ENCODE data around the gene PPP6R1. TPM values are rescaled to one million over a fixed set of nuclear protein-coding genes. Genes with fewer than 3 reads are reported as not detected.

PPP6R1 gene
- total and polyA plus RNA-seq, 2 donors, result 36.0 to 48.5 TPM

DNA sequence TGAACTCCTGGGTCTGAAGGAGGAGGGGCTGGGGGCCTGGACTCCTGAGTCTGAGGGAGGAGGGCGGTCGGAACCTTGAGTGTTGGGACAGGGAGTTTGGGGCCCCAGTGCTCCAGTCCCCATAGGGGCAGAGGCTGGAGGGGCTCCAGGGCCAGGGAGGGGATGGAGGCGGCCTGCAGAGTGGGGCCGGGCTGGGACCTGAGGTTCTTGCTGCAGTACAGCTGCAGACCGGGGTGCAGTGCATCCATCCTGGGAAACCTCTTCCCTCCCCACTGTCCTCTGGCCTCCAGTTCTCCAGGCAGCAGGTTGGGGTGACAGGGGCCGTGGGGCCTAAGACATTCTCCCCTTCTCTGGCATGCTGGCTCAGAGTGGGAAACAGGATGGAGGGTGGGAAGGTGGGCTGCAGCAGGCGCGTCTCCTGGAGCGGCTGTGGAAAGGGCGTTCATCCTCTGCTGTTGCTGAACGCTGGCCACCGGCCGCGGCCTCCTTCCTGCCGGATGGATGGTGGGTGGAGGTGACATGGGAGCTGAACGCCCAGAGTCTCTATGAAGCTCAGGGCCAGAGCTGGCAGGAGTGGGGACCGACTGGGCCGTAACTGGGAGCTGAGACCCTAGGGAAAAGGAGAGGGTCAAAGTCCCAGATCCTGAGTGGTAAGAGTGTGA is 26.5 kb upstream of the PPP6R1 start:
- no peak for DNase-seq (ENCODE audit: low read depth in 6 of 9, low spot score in 9 of 9)
- Histone ChIP-seq H3K27me3 (ENCODE audit: control insufficient read depth in 2 of 2, insufficient read depth in 1 of 2, low read length in 1 of 2) (peaks cover 0 to 18% of the 10 kb centered on the region in 2 donors), H3K4me1 (ENCODE audit: control insufficient read depth in 2 of 2, insufficient read depth in 2 of 2, low read length in 2 of 2) (peaks cover 0 to 11% of the 10 kb centered on the region in 2 donors), H3K9me3 (ENCODE audit: control insufficient read depth in 2 of 2, insufficient read depth in 1 of 2, low read length in 1 of 2) (no peaks in the 10 kb centered on the region), H3K27ac (ENCODE audit: low read depth in 1 of 2, low read length in 1 of 2) (no peak overlapping the region), H3K4me3 (ENCODE audit: low read length in 2 of 2) (no peak overlapping the region), H3K36me3 (ENCODE audit: control insufficient read depth in 2 of 2, insufficient read depth in 2 of 2, low read length in 1 of 2) (no peaks in the 10 kb centered on the region)
- WGBS, result 94% methylated on average over 18 of the region's 18 CpGs

DNA sequence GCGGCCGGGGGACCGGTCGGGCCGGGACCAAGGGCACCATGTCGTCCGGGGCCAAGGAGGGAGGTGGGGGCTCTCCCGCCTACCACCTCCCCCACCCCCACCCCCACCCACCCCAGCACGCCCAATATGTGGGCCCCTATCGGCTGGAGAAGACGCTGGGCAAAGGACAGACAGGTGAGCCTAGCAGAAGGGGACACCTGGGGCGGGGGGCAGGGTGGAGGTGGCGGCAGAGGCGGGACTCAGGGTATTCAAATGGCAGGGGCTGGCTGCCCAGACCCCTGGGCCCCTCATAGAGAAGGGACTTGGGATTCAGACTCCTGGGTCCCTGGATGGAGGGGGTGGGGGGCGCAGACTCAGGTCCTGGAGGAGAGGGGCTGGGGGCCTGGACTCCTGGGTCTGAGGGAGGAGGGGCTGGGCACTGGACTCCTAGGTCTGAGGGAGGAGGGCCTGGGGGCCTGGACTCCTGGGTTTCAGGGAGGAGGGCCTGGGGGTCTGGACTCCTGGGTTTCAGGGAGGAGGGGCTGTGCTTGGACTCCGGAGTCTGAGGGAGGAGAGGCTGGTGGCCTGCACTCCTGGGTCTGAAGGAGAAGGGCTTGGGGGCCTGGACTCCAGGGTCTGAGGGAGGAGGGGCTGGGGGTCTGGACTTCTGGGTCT is 25.7 kb upstream of the PPP6R1 start:
- peak overlapping the region in 1 of 2 donors; percentile 32 for H3K4me3 ChIP-seq (ENCODE audit: low read length in 2 of 2)
- 54% methylated on average over 16 of the region's 16 CpGs for WGBS
- DNase-seq (ENCODE audit: low read depth in 6 of 9, low spot score in 9 of 9), result no peak
- H3K36me3 ChIP-seq (ENCODE audit: control insufficient read depth in 2 of 2, insufficient read depth in 2 of 2, low read length in 1 of 2), result no peaks in the 10 kb centered on the region
- no peaks in the 10 kb centered on the region for H3K9me3 ChIP-seq (ENCODE audit: control insufficient read depth in 2 of 2, insufficient read depth in 1 of 2, low read length in 1 of 2)
- H3K27ac ChIP-seq (ENCODE audit: low read depth in 1 of 2, low read length in 1 of 2), result no peak overlapping the region
- H3K27me3 ChIP-seq (ENCODE audit: control insufficient read depth in 2 of 2, insufficient read depth in 1 of 2, low read length in 1 of 2), result peaks cover 0 to 18% of the 10 kb centered on the region in 2 donors
- peaks cover under 1 to 13% of the 10 kb centered on the region in 2 donors for H3K4me1 ChIP-seq (ENCODE audit: control insufficient read depth in 2 of 2, insufficient read depth in 2 of 2, low read length in 2 of 2)

DNA sequence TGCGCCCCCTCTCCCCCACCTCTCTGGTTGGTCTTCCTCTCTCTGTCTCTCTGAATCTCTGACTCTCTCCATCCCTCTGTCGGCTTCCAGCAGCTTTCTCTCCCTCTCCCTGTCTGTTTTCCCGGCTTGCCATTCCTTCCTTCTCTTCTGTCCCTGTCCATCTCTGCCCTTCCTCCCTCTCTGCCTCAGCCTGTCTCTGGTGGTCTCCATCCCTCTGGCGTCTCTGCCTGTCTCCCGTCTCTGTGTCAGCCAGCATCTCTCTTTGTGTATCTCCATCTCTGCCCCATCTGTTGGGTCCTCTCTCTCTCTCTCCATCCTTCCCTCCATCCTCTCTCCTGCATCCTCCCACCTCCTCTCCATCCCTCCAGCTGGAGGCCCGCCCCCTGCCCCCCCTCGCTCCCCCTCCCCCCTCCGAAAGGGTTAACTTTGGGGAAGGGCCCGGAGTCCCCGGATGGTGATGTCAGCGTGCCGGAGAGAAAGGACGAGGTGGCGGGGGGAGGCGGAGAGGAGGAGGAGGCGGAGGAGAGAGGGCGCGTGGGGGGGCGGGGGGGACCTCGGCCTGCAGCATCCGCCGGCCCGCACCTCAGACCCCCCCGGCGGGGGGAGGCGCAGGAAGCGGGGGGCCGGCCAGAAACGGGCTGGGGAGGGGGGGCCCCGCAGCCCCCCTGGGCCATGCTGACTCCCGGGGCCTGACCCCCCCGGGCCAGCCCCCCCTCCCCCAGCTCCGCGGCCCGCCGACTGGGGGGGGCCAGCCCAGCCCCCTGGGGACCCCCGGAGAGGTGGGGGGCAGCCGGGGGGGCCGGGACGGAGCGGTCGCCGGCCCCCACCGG is 24.9 kb upstream of the PPP6R1 start, which contains the start of gene BRSK1:
Gene BRSK1, plus strand, starts transcription at position 450 of the 830 bp plus-strand sequence. CDS start 446 bp downstream, outside the sequence.
- no peak within 1 kb of the TSS for H3K27ac ChIP-seq (ENCODE audit: low read depth in 1 of 2, low read length in 1 of 2)

DNA sequence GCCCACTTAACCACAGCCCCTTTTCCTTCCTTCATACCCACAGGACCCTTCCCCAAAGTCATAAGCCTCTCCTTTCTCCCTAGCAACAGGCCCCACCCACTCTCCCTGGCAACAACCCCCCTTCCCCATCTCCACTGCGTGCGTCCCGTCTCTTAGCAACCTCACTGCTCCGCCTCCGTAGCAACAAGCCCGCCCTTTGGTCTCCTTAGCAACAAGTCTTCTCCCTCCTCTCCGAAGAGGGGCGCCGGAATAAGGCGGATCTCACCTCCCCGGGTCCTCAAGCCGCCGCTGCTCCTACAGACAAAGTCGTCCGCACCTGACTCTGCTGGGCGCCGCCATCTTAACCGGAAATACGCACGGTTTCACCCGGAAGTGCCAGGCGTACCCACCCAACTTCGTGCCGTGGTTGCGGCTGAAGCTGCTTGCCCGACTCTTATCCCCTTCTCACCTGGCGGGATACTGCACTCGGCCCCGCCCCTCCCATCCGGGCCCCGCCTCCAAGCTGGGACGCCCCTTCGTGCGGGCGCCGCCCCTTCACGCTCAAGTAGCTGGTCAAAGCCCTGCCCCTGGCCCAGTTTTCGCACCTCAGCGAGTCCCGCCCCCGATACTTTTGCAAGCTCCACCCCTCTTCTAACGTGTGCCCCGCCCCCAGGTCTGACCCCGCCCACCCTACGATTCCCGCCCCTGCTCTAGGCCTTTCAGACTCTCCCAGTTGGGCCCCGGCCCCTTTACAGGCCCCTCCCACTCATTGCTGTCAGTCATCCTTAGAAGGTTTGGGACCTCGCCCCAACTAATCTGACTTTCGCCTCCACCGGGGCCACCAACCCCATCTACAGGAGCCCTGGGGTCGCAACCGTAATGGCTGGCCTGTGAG is 21.2 kb upstream of the PPP6R1 start, which contains the start of gene HSPBP1:
Gene HSPBP1, minus strand, starts transcription at position 341 of the 874 bp plus-strand sequence. CDS start 502 bp downstream, outside the sequence.
- Histone ChIP-seq H3K4me3 (ENCODE audit: low read length in 2 of 2) (peak within 1 kb of the TSS; percentile 85 to 90), H3K27me3 (ENCODE audit: control insufficient read depth in 2 of 2, insufficient read depth in 1 of 2, low read length in 1 of 2) (peaks cover 0 to 15% of the 10 kb centered on the region in 2 donors), H3K36me3 (ENCODE audit: control insufficient read depth in 2 of 2, insufficient read depth in 2 of 2, low read length in 1 of 2) (peaks cover 8 to 13% of the 10 kb centered on the region in 2 donors), H3K4me1 (ENCODE audit: control insufficient read depth in 2 of 2, insufficient read depth in 2 of 2, low read length in 2 of 2) (peaks cover 7 to 21% of the 10 kb centered on the region in 2 donors), H3K27ac (ENCODE audit: low read depth in 1 of 2, low read length in 1 of 2) (peak within 1 kb of the TSS; percentile 82 to 91), H3K9me3 (ENCODE audit: control insufficient read depth in 2 of 2, insufficient read depth in 1 of 2, low read length in 1 of 2) (no peaks in the 10 kb centered on the region)
- peak; percentile 80 to 95 (median 88) for DNase-seq (ENCODE audit: low read depth in 6 of 9, low spot score in 9 of 9)
- 6% methylated on average over 52 of the region's 52 CpGs for WGBS

More for the DNA sequence above, 24.9 kb upstream of the PPP6R1 start, which contains the start of gene BRSK1:
- H3K4me1 ChIP-seq (ENCODE audit: control insufficient read depth in 2 of 2, insufficient read depth in 2 of 2, low read length in 2 of 2), result peaks cover 7 to 21% of the 10 kb centered on the region in 2 donors
- peaks cover 0 to 18% of the 10 kb centered on the region in 2 donors for H3K27me3 ChIP-seq (ENCODE audit: control insufficient read depth in 2 of 2, insufficient read depth in 1 of 2, low read length in 1 of 2)
- WGBS, result 9% methylated on average over 39 of the region's 44 CpGs
- DNase-seq (ENCODE audit: low read depth in 6 of 9, low spot score in 9 of 9), result peak in 3 of 9 donors; percentile 41 to 58 (median 46)
- H3K36me3 ChIP-seq (ENCODE audit: control insufficient read depth in 2 of 2, insufficient read depth in 2 of 2, low read length in 1 of 2), result no peaks in the 10 kb centered on the region
- H3K4me3 ChIP-seq (ENCODE audit: low read length in 2 of 2), result peak within 1 kb of the TSS in 1 of 2 donors; percentile 32
- H3K9me3 ChIP-seq (ENCODE audit: control insufficient read depth in 2 of 2, insufficient read depth in 1 of 2, low read length in 1 of 2), result no peaks in the 10 kb centered on the region

DNA sequence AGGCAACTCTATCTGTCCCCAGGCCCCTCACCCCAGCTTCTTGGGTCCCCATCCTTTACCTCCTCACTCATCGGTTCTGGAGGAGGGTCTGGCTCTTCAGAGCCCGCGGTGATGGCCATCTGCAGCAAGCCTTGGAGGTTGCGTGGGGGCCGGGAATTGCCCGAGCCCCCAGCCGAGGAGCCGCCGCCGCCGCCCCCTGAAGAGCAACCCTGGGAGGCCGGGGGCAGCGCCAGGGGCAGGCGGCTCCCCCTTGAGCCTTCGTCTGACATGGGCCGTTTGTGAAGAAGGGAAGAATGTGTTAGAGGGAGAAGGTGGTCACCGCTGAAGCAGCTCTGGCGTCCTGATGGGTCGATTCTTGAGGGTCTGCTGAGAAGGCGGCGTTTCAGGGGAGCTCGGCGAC is 20.5 kb upstream of the PPP6R1 start:
- H3K4me1 ChIP-seq (ENCODE audit: control insufficient read depth in 2 of 2, insufficient read depth in 2 of 2, low read length in 2 of 2), result peaks cover 7 to 21% of the 10 kb centered on the region in 2 donors
- H3K36me3 ChIP-seq (ENCODE audit: control insufficient read depth in 2 of 2, insufficient read depth in 2 of 2, low read length in 1 of 2), result peaks cover 12 to 16% of the 10 kb centered on the region in 2 donors
- H3K9me3 ChIP-seq (ENCODE audit: control insufficient read depth in 2 of 2, insufficient read depth in 1 of 2, low read length in 1 of 2), result no peaks in the 10 kb centered on the region
- no peak for DNase-seq (ENCODE audit: low read depth in 6 of 9, low spot score in 9 of 9)
- H3K27ac ChIP-seq (ENCODE audit: low read depth in 1 of 2, low read length in 1 of 2), result peak overlapping the region in 1 of 2 donors; percentile 82
- H3K4me3 ChIP-seq (ENCODE audit: low read length in 2 of 2), result peak overlapping the region; percentile 85 to 90
- 18% methylated on average over 23 of the region's 23 CpGs for WGBS
- peaks cover 0 to 9% of the 10 kb centered on the region in 2 donors for H3K27me3 ChIP-seq (ENCODE audit: control insufficient read depth in 2 of 2, insufficient read depth in 1 of 2, low read length in 1 of 2)

DNA sequence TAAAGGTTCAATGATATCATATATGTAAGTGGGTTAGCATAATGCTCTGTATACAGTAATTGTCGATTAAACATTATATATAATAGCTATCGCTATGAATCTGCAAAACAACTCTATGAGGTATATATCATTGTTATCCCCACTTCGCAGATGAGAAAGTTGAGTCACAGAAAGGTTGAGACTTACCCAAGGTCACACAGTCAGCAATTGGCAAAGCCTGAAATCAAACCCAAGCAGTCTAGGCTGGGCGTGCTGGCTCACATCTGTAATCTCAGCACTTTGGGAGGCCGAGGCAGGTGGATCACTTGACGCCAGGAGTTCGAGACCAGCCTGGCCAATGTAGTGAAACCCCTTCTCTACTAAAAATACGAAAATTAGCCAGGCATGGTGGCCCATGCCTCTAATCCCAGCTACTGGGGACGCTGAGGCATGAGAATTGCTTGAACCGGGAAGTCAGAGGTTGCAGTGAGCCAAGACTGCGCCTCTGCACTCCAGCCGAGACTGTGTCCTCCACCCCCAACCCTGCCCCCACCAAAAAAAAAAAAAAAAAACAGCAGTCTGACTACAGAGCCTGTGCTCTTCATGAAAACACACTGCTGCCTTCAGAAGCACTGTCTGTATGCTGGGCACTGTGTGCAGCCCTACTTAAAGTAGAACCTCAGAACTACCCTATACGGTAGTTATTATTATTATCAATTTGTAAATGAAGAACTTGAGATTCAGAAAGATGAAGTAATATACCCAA is 19.7 kb upstream of the PPP6R1 start:
- peaks cover 7 to 20% of the 10 kb centered on the region in 2 donors for H3K4me1 ChIP-seq (ENCODE audit: control insufficient read depth in 2 of 2, insufficient read depth in 2 of 2, low read length in 2 of 2)
- DNase-seq (ENCODE audit: low read depth in 6 of 9, low spot score in 9 of 9), result no peak
- peaks cover 0 to 8% of the 10 kb centered on the region in 2 donors for H3K27me3 ChIP-seq (ENCODE audit: control insufficient read depth in 2 of 2, insufficient read depth in 1 of 2, low read length in 1 of 2)
- peaks cover 12 to 22% of the 10 kb centered on the region in 2 donors for H3K36me3 ChIP-seq (ENCODE audit: control insufficient read depth in 2 of 2, insufficient read depth in 2 of 2, low read length in 1 of 2)
- H3K9me3 ChIP-seq (ENCODE audit: control insufficient read depth in 2 of 2, insufficient read depth in 1 of 2, low read length in 1 of 2), result no peaks in the 10 kb centered on the region
- no peak overlapping the region for H3K27ac ChIP-seq (ENCODE audit: low read depth in 1 of 2, low read length in 1 of 2)
- WGBS, result 96% methylated on average over 13 of the region's 13 CpGs
- no peak overlapping the region for H3K4me3 ChIP-seq (ENCODE audit: low read length in 2 of 2)

DNA sequence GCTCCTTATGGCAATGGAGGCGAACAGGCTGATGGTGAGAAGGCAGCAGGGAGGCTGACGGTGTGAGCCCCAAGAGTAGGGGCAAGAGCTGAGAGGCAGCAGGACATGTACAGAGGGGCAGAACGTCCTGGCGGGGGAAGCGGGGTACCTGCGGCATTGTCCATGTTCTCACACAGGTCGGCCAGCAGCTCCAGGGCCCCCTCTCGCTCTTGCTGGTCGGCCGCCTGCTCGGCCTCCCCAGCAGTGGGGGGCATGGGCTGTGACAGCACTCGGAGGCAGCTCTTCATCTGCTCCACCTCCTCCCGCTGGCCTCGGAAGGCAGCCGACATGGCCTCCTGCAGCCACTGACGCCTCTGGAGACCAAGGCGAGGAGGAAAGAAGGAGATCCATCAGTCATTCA is 18.7 kb upstream of the PPP6R1 start:
- H3K36me3 ChIP-seq (ENCODE audit: control insufficient read depth in 2 of 2, insufficient read depth in 2 of 2, low read length in 1 of 2), result peaks cover 16 to 30% of the 10 kb centered on the region in 2 donors
- no peak overlapping the region for H3K27ac ChIP-seq (ENCODE audit: low read depth in 1 of 2, low read length in 1 of 2)
- 98% methylated on average over 17 of the region's 17 CpGs for WGBS
- no peak overlapping the region for H3K4me3 ChIP-seq (ENCODE audit: low read length in 2 of 2)
- peaks cover 7 to 16% of the 10 kb centered on the region in 2 donors for H3K4me1 ChIP-seq (ENCODE audit: control insufficient read depth in 2 of 2, insufficient read depth in 2 of 2, low read length in 2 of 2)
- no peak for DNase-seq (ENCODE audit: low read depth in 6 of 9, low spot score in 9 of 9)
- H3K27me3 ChIP-seq (ENCODE audit: control insufficient read depth in 2 of 2, insufficient read depth in 1 of 2, low read length in 1 of 2), result no peaks in the 10 kb centered on the region
- no peaks in the 10 kb centered on the region for H3K9me3 ChIP-seq (ENCODE audit: control insufficient read depth in 2 of 2, insufficient read depth in 1 of 2, low read length in 1 of 2)

Data from thymus (tissue), 11 donors.